Chondrocyte (in vitro differentiated cells): ENCODE measurements around the gene FTCDNL1. TPM values are rescaled to one million over a fixed set of nuclear protein-coding genes. Genes with fewer than 3 reads are reported as not detected.

Source experiments
- DNase-seq: peaks from one replicate; pipeline ENCODE4 v3.0.0; 2021; ENCODE audit warnings: mixed read lengths, low spot score
- H3K27ac Mint-ChIP-seq: one replicate; pipeline ENCODE4 v1.8.0; 2021; ENCODE audit warnings: mild to moderate bottlenecking, moderate library complexity, mixed read lengths; ENCODE audit not compliant: unreplicated experiment
- H3K27me3 Mint-ChIP-seq: 2 replicates; pipeline ENCODE4 v1.8.0; 2021; ENCODE audit warnings: low read depth, mixed read lengths
- H3K36me3 Mint-ChIP-seq: 2 replicates; pipeline ENCODE4 v1.8.0; 2021; ENCODE audit warnings: low read depth, mixed read lengths
- H3K4me1 Mint-ChIP-seq: 2 replicates; pipeline ENCODE4 v1.8.0; 2021; ENCODE audit warnings: low read depth, mild to moderate bottlenecking, mixed read lengths
- H3K4me3 Mint-ChIP-seq: one replicate; pipeline ENCODE4 v1.8.0; 2021; ENCODE audit warnings: mild to moderate bottlenecking, moderate library complexity, mixed read lengths; ENCODE audit not compliant: unreplicated experiment
- H3K9me3 Mint-ChIP-seq: 2 replicates; pipeline ENCODE4 v1.8.0; 2021; ENCODE audit warnings: low read depth, mixed read lengths
- CTCF ChIP-seq: fragments of 200-600 bp; sonication (generic); IDR thresholded peaks from 2 replicates; pipeline ENCODE4 v1.5.0; 2021; ENCODE audit warnings: antibody characterized with exemption, mild to moderate bottlenecking, moderate library complexity
- total RNA-seq: library from RNA; stranded (reverse); gene quantifications from 3 replicates; pipeline ENCODE4 v1.2.1, GENCODE V29; 2021

Gene FTCDNL1
- total RNA-seq, 1 donor from 2014 or later, result 0.65 TPM

GRCh38 chr2:199792381-199792780, 58.6 kb downstream of the FTCDNL1 start:
- H3K4me1 Mint-ChIP-seq, result no peaks in the 10 kb centered on the region
- H3K4me3 Mint-ChIP-seq, result no peak overlapping the region
- no peaks in the 10 kb centered on the region for H3K36me3 Mint-ChIP-seq
- DNase-seq, result no peak
- no peak for TF ChIP-seq CTCF
- H3K9me3 Mint-ChIP-seq, result no peaks in the 10 kb centered on the region
- H3K27me3 Mint-ChIP-seq, result peaks cover 20% of the 10 kb centered on the region
- H3K27ac Mint-ChIP-seq, result no peak overlapping the region

GRCh38 chr2:199791326-199791725, 59.7 kb downstream of the FTCDNL1 start:
- H3K27ac Mint-ChIP-seq, result no peak overlapping the region
- no peak for DNase-seq
- no peaks in the 10 kb centered on the region for H3K9me3 Mint-ChIP-seq
- H3K4me1 Mint-ChIP-seq, result no peaks in the 10 kb centered on the region
- H3K27me3 Mint-ChIP-seq, result peaks cover 20% of the 10 kb centered on the region
- no peak for TF ChIP-seq CTCF
- H3K36me3 Mint-ChIP-seq, result no peaks in the 10 kb centered on the region
- H3K4me3 Mint-ChIP-seq, result no peak overlapping the region

DNA sequence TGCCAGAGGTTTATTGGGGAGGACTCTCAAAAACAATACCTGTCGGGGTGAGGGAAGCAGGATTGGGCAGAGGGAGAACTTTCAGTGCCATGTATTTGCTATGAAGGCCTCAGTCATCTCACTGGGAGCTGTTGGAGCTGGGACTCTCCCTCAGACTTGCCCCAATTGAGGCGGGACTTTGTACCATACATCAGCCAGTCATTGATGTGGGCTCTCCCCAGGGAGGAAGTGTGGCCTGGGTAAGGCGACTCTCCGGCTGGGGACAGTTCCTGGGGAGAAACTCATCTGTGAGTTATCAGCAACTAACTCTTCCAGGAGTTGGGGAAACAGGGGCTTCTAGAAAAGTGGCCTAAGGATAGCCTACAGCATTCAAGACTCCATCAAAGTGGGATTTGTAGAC, 66.5 kb downstream of the FTCDNL1 start:
- no peak for DNase-seq
- H3K4me1 Mint-ChIP-seq, result no peaks in the 10 kb centered on the region
- no peaks in the 10 kb centered on the region for H3K36me3 Mint-ChIP-seq
- no peak overlapping the region for H3K27ac Mint-ChIP-seq
- H3K27me3 Mint-ChIP-seq, result peaks cover 8% of the 10 kb centered on the region
- TF ChIP-seq CTCF, result no peak
- H3K9me3 Mint-ChIP-seq, result peaks cover 6% of the 10 kb centered on the region
- no peak overlapping the region for H3K4me3 Mint-ChIP-seq

- TF ChIP-seq CTCF, result no peak
Observed at GRCh38 chr2:199779589-199779988, 71.4 kb downstream of the FTCDNL1 start.

GRCh38 chr2:199778655-199779054, 72.3 kb downstream of the FTCDNL1 start:
- no peak overlapping the region for H3K27ac Mint-ChIP-seq
- no peak for DNase-seq
- TF ChIP-seq CTCF, result no peak
- H3K4me1 Mint-ChIP-seq, result no peaks in the 10 kb centered on the region
- H3K36me3 Mint-ChIP-seq, result no peaks in the 10 kb centered on the region
- peaks cover 10% of the 10 kb centered on the region for H3K27me3 Mint-ChIP-seq
- H3K4me3 Mint-ChIP-seq, result no peak overlapping the region
- peaks cover 6% of the 10 kb centered on the region for H3K9me3 Mint-ChIP-seq

More at GRCh38 chr2:199779589-199779988, 71.4 kb downstream of the FTCDNL1 start:
- H3K4me3 Mint-ChIP-seq, result no peak overlapping the region
- H3K36me3 Mint-ChIP-seq, result no peaks in the 10 kb centered on the region
- no peak overlapping the region for H3K27ac Mint-ChIP-seq
- peaks cover 6% of the 10 kb centered on the region for H3K9me3 Mint-ChIP-seq
- H3K4me1 Mint-ChIP-seq, result no peaks in the 10 kb centered on the region
- peaks cover 10% of the 10 kb centered on the region for H3K27me3 Mint-ChIP-seq
- DNase-seq, result no peak
